ENCODE measurements around the gene RPL41. TPM values are rescaled to one million over a fixed set of nuclear protein-coding genes. Genes with fewer than 3 reads are reported as not detected.

RPL41 gene
- total and polyA plus RNA-seq, 9 of the 15 experiments (the other 6 are each of a cell fraction or from before 2014, with no cell fraction given), result 3,403 to 11,276 (median 5,604) TPM

- TF ChIP-seq RFX7 (CRISPR knock-in tag; IDR thresholded peaks at IDR 0.05) (0 out of 2 replicates have a peak, but pooled peaks have one; percentile 20), KLF1 (tag; IDR thresholded peaks at IDR 0.05) (peak; percentile 49; the same call in 1 of the 2 replicates), GATAD2A (IDR thresholded peaks at IDR 0.05) (peak; percentile 87), ATF3 (IDR thresholded peaks at IDR 0.05) (peak; percentile 80), ATF3 (CRISPR knock-in tag; conservative IDR thresholded peaks at IDR 0.05) (no peak), MBD2 (IDR thresholded peaks at IDR 0.05; ENCODE audit: borderline replicate concordance, low read depth) (peak; percentile 80), SMARCA4 (IDR thresholded peaks at IDR 0.05) (no peak), KDM1A (IDR thresholded peaks at IDR 0.05) (no peak), PHF8 (IDR thresholded peaks at IDR 0.05; ENCODE audit: borderline replicate concordance, low read length) (peak; percentile 66), SNRNP70 (optimal IDR thresholded peaks at IDR 0.05; ENCODE audit: low read depth, low read length) (no peak), MAFG (tag; conservative IDR thresholded peaks at IDR 0.05) (0 out of 2 replicates have a peak, but pooled peaks have one; percentile 0), NCOR1 (IDR thresholded peaks at IDR 0.05) (no peak; the same call in 1 of the 2 replicates), LEF1 (IDR thresholded peaks at IDR 0.05) (0 out of 2 replicates have a peak, but pooled peaks have one; percentile 22), E2F6 (IDR thresholded peaks at IDR 0.05; ENCODE audit: borderline replicate concordance in 1 of 2, extremely low read depth in 1 of 2, insufficient read depth in 1 of 2, insufficient read length in 1 of 2, low read depth in 1 of 2, low read length in 1 of 2, poor library complexity in 1 of 2, severe bottlenecking in 1 of 2) (peak; percentile 12 to 43), ELF1 (tag; IDR thresholded peaks at IDR 0.05) (peak; percentile 87), ELF4 (CRISPR knock-in tag; IDR thresholded peaks at IDR 0.05) (0 out of 2 replicates have a peak, but pooled peaks have one; percentile 16), ZFP1 (CRISPR knock-in tag; IDR thresholded peaks at IDR 0.05) (no peak), FOS (IDR thresholded peaks at IDR 0.05; ENCODE audit: extremely low read depth, insufficient read length) (no peak)
- TF ChIP-seq, protein P1, sequence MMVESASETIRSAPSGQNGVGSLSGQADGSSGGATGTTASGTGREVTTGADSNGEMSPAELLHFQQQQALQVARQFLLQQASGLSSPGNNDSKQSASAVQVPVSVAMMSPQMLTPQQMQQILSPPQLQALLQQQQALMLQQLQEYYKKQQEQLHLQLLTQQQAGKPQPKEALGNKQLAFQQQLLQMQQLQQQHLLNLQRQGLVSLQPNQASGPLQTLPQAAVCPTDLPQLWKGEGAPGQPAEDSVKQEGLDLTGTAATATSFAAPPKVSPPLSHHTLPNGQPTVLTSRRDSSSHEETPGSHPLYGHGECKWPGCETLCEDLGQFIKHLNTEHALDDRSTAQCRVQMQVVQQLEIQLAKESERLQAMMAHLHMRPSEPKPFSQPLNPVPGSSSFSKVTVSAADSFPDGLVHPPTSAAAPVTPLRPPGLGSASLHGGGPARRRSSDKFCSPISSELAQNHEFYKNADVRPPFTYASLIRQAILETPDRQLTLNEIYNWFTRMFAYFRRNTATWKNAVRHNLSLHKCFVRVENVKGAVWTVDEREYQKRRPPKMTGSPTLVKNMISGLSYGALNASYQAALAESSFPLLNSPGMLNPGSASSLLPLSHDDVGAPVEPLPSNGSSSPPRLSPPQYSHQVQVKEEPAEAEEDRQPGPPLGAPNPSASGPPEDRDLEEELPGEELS (CRISPR knock-in tag; IDR thresholded peaks at IDR 0.05; ENCODE audit: borderline replicate concordance), result no peak
- TF ChIP-seq, protein P2, sequence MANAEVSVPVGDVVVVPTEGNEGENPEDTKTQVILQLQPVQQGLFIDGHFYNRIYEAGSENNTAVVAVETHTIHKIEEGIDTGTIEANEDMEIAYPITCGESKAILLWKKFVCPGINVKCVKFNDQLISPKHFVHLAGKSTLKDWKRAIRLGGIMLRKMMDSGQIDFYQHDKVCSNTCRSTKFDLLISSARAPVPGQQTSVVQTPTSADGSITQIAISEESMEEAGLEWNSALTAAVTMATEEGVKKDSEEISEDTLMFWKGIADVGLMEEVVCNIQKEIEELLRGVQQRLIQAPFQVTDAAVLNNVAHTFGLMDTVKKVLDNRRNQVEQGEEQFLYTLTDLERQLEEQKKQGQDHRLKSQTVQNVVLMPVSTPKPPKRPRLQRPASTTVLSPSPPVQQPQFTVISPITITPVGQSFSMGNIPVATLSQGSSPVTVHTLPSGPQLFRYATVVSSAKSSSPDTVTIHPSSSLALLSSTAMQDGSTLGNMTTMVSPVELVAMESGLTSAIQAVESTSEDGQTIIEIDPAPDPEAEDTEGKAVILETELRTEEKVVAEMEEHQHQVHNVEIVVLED (CRISPR knock-in tag; IDR thresholded peaks at IDR 0.05), result peak; percentile 81
- TF ChIP-seq, protein P3, sequence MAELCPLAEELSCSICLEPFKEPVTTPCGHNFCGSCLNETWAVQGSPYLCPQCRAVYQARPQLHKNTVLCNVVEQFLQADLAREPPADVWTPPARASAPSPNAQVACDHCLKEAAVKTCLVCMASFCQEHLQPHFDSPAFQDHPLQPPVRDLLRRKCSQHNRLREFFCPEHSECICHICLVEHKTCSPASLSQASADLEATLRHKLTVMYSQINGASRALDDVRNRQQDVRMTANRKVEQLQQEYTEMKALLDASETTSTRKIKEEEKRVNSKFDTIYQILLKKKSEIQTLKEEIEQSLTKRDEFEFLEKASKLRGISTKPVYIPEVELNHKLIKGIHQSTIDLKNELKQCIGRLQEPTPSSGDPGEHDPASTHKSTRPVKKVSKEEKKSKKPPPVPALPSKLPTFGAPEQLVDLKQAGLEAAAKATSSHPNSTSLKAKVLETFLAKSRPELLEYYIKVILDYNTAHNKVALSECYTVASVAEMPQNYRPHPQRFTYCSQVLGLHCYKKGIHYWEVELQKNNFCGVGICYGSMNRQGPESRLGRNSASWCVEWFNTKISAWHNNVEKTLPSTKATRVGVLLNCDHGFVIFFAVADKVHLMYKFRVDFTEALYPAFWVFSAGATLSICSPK (IDR thresholded peaks at IDR 0.05; ENCODE audit: borderline replicate concordance), result no peak
Measured at GRCh38 chr12:56152132-56152755, 35.8 kb downstream of the RPL41 start, which contains the start of gene MYL6B (continued).

Data from K562 (cell line).